BJ (cell line): ENCODE data around the gene ACTG1. TPM values are rescaled to one million over a fixed set of nuclear protein-coding genes. Genes with fewer than 3 reads are reported as not detected.

ENCODE experiments used
- CTCF ChIA-PET: fragments of 350-600 bp; formaldehyde crosslinking; extraction: SDS; loops from one replicate; lab custom pipeline; 2021; ENCODE audit warnings: antibody characterized with exemption, inconsistent platforms; lab: Yijun Ruan, JAX
- POLR2A ChIA-PET: fragments of 300-600 bp; sonication (Branson Sonifier 250); formaldehyde crosslinking; extraction: SDS; loops from one replicate; lab custom pipeline; 2021; ENCODE audit warnings: antibody characterized with exemption; lab: Charles Lee
- DNase-seq: peaks from one replicate; pipeline ENCODE4 v3.0.0-alpha.2; 2011; ENCODE audit warnings: low read depth
- H3K27me3 ChIP-seq: 2 replicates; pipeline ENCODE4 v1.6.0; 2011; ENCODE audit warnings: low read length; ENCODE audit not compliant: control insufficient read depth, insufficient read depth
- H3K36me3 ChIP-seq: 2 replicates; pipeline ENCODE4 v1.5.1; 2011; ENCODE audit warnings: low read length; ENCODE audit not compliant: control insufficient read depth, insufficient read depth
- H3K4me3 ChIP-seq: 2 replicates; pipeline ENCODE4 v1.5.1; 2011; ENCODE audit warnings: low read depth, mild to moderate bottlenecking, control low read depth, low read length
- CTCF ChIP-seq: IDR thresholded peaks from 2 replicates; pipeline ENCODE4 v1.5.1; 2011; ENCODE audit warnings: low read depth, mild to moderate bottlenecking, control low read depth, inconsistent platforms, low read length, moderate library complexity; ENCODE audit not compliant: insufficient read depth
- polyA plus RNA-seq: library from polyadenylated mRNA; depleted of rRNA; stranded (reverse); fragments of >200 nt; gene quantifications from 2 replicates; pipeline ENCODE4 v1.2.3, GENCODE V29; 2011

ACTG1 gene
- polyA plus RNA-seq, 1 experiment = 3,774 TPM

GRCh38 chr17:81544281-81544974, 31.8 kb upstream of the ACTG1 start:
- peaks cover 52% of the 10 kb centered on the region for H3K36me3 ChIP-seq
- CTCF ChIA-PET = interaction anchor here (1.2 kb wide), 1 partner anchor 19 kb away, joined by 5 read pairs; no protein-coding TSS in a partner anchor

GRCh38 chr17:81543756-81544155, 31.2 kb upstream of the ACTG1 start:
- CTCF ChIA-PET = interaction anchor here (0.9 to 1.2 kb wide), 3 partner anchors 18 to 58 kb away, joined by 3 to 6 read pairs (median 5); no protein-coding TSS in a partner anchor
- Histone ChIP-seq H3K4me3 (no peak overlapping the region), H3K27me3 (no peaks in the 10 kb centered on the region), H3K36me3 (peaks cover 50% of the 10 kb centered on the region)
- no peak for DNase-seq
- no peak for TF ChIP-seq CTCF
- POLR2A ChIA-PET = no interaction called here

More at GRCh38 chr17:81544281-81544974, 31.8 kb upstream of the ACTG1 start:
- POLR2A ChIA-PET = no interaction called here
- no peak for TF ChIP-seq CTCF
- Histone ChIP-seq H3K4me3 (no peak overlapping the region), H3K27me3 (no peaks in the 10 kb centered on the region)
- no peak for DNase-seq

GRCh38 chr17:81543339-81543675, 30.7 kb upstream of the ACTG1 start:
- POLR2A ChIA-PET = no interaction called here
- CTCF ChIA-PET = interaction anchor here (0.9 to 1.4 kb wide), 4 partner anchors 9 to 59 kb away, joined by 3 to 6 read pairs (median 4); partner anchors contain the start of gene FAAP100
- H3K36me3 ChIP-seq = peaks cover 52% of the 10 kb centered on the region

GRCh38 chr17:81542431-81543338, 30.1 kb upstream of the ACTG1 start:
- CTCF ChIA-PET = interaction anchor here (0.9 to 1.4 kb wide), 3 partner anchors 10 to 59 kb away, joined by 3 to 6 read pairs (median 4); partner anchors contain the start of gene FAAP100
- no peak for DNase-seq
- no peak for TF ChIP-seq CTCF
- Histone ChIP-seq H3K27me3 (no peaks in the 10 kb centered on the region), H3K4me3 (no peak overlapping the region), H3K36me3 (peaks cover 48% of the 10 kb centered on the region)
- POLR2A ChIA-PET = no interaction called here

More at GRCh38 chr17:81543339-81543675, 30.7 kb upstream of the ACTG1 start:
- H3K27me3 ChIP-seq = no peaks in the 10 kb centered on the region
- TF ChIP-seq CTCF = no peak
- H3K4me3 ChIP-seq = no peak overlapping the region
- DNase-seq = no peak

- Histone ChIP-seq H3K4me3 (no peak overlapping the region), H3K36me3 (peaks cover 38% of the 10 kb centered on the region), H3K27me3 (peaks cover 1% of the 10 kb centered on the region; the same call in 1 of the 2 replicates)
- no peak for DNase-seq
- no peak for TF ChIP-seq CTCF
- ChIA-PET CTCF (no interaction called here), POLR2A (no interaction called here)
Observed at GRCh38 chr17:81541123-81541522, 28.5 kb upstream of the ACTG1 start.
